Stimulated activated CD8-positive, alpha-beta memory T cell treated with anti-CD3 and anti-CD28 coated beads, Interleukin-15, amount 100 ng/mL, for 24 hours (primary cell): ENCODE results near the gene ZNF507.

Experiments used
- DNase-seq: peaks from one replicate; pipeline ENCODE4 v3.0.0-alpha.2; 2020; ENCODE audit warnings: low read depth

Gene ZNF507

GRCh38 chr19:32339988-32340874 is 5.2 kb upstream of the ZNF507 start:
- no peak for DNase-seq

GRCh38 chr19:32342695-32343094 is 2.7 kb upstream of the ZNF507 start:
- no peak for DNase-seq

DNA sequence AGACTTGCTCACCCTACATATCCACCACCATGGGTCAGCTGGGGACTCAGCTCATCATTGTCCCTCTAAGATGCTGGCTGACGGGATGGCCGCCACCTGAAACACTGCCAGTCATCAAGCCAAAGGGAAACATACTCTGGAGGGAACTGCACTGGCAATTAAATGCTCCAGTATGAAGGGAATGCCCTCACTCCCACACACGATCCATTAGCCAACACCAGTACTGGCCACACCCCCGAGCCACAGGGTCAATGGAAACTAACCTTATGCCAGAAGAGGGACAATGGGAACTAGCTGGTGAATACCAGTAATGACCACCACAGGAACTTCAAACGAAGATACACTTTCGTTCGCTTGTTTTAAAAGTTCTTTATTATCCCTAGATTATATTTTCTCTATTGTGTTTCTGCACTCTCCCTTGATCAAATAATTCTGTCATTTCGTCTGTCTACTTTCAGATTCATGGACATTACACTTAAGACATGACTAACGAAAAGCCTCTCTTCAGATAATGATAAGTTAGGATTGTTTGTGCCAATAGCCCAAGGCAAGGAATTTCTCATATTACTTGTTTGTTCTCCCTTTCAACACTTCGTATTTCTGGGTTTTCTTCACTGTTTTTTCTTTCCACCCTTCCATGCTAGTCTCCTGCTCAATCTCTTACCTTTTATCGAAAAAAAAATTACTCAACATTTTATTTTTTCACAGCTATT is 1.7 kb upstream of the ZNF507 start:
- DNase-seq = no peak

- DNase-seq = no peak
Measured at GRCh38 chr19:32346901-32347300, 1.5 kb downstream of the ZNF507 start.

DNA sequence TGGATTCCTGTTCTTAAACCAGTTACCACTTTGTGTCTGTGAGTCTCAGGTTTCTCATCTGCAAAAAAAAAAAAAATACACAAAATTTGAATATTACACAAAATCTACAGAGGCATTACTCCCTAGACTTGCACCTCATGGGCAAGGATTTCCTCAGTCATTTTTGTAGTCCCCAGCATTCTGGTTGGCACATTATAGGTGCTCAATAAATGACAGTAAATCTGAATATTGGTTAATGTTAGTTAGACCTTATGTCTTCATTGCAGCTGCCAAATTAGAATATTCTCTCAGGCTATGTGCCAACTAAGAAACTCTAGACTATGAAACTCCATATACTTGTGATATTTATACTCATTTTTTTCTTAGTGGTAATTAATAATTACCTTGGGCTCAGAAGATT is 2.2 kb downstream of the ZNF507 start:
- no peak for DNase-seq

- no peak for DNase-seq
Measured at GRCh38 chr19:32349051-32349450, 3.6 kb downstream of the ZNF507 start.

- DNase-seq = no peak
Measured at GRCh38 chr19:32349724-32350470, 4.5 kb downstream of the ZNF507 start.

GRCh38 chr19:32350471-32350865 is 5.1 kb downstream of the ZNF507 start:
- DNase-seq = no peak

- no peak for DNase-seq
Measured at GRCh38 chr19:32350987-32351348, 5.6 kb downstream of the ZNF507 start.

DNA sequence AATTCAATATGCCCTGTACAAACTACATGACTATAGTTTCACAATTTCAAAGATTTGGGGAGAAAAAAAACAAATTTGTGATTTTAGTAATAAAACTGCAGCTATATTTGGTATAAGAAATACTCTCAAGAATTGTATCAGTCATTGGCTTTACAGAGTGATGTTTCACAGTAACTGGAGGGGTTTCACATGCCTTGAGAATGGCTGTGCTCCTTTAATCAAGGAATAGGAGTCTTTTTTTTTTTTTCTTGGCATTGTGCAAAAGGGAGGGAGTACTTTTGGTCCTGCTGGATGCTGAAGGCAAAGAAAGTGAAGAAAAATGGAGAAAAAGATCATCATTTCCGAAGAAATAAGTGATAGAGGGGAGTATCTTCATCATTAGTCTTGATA is 6.8 kb downstream of the ZNF507 start:
- no peak for DNase-seq

DNA sequence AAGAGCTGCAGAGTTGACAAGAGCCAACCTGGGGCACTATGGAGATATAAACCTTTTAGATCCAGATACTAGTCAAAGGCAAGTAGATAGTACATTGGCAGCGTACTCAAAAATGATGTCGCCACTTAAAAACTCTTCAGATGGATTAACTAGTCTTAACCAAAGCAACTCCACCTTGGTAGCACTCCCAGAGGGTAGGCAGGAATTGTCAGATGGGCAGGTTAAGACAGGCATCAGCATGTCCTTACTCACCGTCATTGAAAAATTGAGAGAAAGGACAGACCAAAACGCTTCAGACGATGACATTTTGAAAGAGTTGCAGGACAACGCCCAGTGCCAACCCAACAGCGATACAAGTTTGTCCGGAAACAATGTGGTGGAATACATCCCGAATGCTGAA is 8.9 kb downstream of the ZNF507 start:
- no peak for DNase-seq

DNA sequence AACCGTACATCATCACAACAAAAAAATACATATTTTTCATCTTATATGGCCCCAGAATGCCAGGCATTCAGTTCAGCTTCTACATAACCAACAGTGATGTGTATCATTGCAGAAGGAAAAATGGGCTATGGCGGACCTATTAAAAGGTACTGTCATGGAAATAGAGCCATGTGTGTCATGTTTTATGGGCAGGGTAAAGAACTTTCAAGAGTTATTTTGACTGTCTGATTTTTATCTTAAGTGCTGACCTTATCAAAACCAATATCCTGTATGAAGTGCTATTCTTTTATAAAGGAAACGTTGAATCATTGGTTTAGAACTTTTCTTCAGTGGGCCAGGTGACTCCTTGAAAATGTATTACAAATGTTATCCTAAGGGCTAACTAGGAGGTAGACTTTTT is 9.9 kb downstream of the ZNF507 start:
- no peak for DNase-seq

- DNase-seq = no peak
Measured at GRCh38 chr19:32357720-32358119, 12.3 kb downstream of the ZNF507 start.

DNA sequence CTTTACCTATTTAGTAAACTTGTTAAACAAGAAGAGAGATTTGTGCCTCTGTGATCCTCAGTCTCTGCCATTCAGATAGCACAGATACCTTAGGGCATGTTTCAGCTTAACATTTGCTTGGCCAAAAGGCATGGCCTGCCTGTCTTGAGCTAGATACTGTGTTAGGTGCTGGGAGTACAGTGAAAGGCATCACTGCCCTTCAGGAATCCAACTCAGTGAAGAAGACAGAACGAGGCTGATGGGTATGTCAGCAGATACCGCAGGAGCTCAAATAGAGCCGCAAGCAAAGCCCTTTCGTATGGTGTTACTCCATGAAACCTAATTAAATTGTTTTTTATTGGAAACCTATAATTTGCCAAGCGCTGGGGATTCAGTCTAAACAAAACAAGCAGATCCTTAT is 12.9 kb downstream of the ZNF507 start:
- no peak for DNase-seq

DNA sequence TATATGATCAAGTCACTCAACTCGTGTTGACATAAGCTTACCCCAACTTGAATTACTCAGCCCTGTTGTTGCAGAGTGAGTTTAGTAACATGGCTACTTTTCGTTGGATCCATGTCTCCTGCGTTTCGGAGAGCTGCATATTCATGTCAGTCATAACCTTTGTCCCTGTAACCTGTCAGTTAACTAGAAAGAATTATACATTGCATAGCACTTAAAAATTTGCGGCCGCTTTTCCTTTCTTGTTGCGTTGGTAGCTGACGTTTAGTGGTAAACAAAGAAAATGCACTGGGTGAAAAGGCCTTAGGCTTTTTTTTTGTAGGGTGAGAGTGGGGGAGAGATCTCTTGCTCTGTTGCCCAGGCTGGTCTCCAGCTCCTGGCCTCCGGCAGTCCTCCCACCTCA is 14.2 kb downstream of the ZNF507 start:
- DNase-seq = no peak

DNA sequence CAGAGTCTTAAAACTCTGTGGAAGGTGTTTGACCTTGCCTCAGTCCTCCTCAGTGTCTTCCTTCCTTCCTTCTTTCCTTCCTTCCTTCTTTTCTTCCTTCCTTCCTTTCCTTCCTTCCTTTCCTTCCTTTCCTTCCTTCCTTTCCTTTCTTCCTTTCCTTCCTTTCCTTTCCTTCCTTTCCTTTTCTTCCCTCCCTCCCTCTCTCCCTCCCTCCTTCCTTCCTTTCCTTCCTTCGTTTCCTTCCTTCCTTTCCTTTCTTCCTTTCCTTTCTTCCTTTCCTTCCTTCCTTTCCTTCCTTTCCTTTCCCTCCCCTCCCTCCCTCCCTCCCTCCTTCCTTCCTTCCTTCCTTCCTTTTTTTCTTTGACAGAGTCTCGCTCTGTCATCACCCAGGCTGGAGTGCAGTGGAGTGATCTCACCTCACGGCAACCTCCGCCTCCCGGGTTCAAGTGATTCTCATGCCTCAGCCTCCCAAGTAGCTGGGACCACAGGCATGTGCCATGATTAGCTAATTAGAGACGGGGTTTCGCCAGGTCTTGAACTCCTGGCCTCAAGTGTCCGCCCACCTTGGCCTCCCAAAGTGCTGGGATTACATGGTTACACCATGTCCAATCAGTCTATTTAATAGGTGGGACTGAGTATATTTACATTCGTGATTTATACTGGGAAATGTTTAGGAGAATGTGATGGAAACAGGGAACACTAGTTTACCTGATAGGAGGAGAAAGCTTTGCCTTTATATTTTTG is 16.3 kb downstream of the ZNF507 start:
- no peak for DNase-seq

GRCh38 chr19:32362318-32362691 is 16.9 kb downstream of the ZNF507 start:
- DNase-seq = no peak

DNA sequence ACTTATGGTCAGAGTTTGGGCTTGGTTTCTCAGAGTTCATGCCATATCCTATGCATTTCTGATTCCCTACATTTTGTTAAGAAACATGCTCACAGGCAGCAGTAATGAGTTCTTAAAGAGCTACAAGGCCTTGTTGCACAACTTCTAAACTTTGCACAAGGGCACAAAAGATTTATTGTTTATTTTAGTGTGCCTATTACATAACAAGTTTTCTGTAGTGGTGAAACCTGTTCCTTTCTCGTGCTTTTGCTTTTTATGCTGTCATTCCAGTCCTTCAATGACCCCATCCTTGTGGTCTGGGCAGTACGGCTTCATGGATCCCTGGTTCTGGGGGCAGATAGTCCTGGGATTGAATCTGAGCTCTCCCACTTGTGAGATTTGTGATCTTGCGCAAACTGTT is 17.8 kb downstream of the ZNF507 start:
- no peak for DNase-seq

GRCh38 chr19:32363632-32364031 is 18.2 kb downstream of the ZNF507 start:
- no peak for DNase-seq

- DNase-seq = no peak
Measured at GRCh38 chr19:32364040-32364439, 18.6 kb downstream of the ZNF507 start.

DNA sequence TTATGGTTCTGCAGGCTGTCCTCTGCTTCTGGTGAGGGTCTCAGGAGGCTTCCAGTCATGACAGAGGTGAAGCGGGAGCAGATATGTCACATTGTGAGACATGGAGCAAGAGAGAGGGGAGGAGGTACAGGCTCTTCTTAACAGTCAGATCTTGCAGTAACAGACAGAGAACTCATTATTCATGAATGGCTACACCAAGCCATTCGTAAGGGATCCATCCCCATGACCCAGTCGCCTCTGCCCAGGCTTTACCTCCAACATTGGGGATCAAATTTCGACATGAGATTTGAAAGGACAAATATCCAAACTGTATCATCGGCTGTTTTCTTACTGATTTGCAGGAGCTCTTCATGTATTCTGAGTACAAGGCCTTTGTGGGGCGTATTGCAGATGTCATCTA is 21.7 kb downstream of the ZNF507 start:
- no peak for DNase-seq

DNA sequence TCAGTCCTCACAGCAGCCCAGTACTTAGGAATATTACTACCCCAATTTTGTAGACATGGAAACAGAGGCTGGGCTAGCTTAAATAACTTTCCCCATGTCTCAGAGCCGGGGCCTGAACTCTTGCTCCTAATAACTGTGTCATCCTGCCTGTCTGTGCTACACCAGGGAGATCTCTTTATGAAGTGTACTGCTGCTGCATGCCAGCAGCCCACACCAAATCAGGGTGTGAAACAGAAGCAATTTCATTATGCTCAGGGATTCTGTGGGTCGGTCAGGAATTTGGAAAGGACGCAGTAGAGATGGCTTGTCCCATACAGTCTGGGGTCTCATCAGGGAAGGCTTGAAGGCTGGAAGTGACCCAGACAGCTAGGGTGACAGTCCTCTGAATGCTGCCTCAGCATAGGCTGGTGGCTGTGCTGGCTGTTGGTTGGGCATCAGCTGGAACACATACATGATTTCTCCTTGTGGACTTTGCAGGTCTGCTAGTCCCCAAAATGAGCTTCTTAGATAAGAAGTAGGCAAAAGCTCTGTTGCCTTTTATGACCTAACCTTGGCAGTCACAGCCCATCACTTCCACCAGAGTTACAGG is 22.6 kb downstream of the ZNF507 start:
- DNase-seq = no peak
